SK-N-SH treated with all-trans-retinoic acid at 6 μM for 48 hours (cell line): Measurements from ENCODE around the gene PDF.

Experiments
- GLIS3 ChIP-seq: fragments of 250-450 bp; sonication (Bioruptor Pico); IDR thresholded peaks from 2 replicates; pipeline ENCODE4 v1.5.0; 2020; ENCODE audit warnings: mild to moderate bottlenecking, moderate library complexity
- PPARA ChIP-seq: fragments of 250-450 bp; sonication (Bioruptor Pico); IDR thresholded peaks from 2 replicates; pipeline ENCODE4 v1.5.0; 2020; ENCODE audit warnings: mild to moderate bottlenecking, borderline replicate concordance
- RARB ChIP-seq: fragments of 250-450 bp; sonication (Bioruptor Pico); IDR thresholded peaks from 2 replicates; pipeline ENCODE4 v1.8.0; 2021; ENCODE audit warnings: mild to moderate bottlenecking, moderate library complexity

- TF ChIP-seq PPARA (no peak), GLIS3 (CRISPR knock-in tag) (no peak), RARB (CRISPR knock-in tag) (no peak)
Observed at GRCh38 chr16:69298261-69298660, 32.1 kb downstream of the PDF start.
